Measurements from ENCODE around the gene PRR3.

The PRR3 gene

DNA sequence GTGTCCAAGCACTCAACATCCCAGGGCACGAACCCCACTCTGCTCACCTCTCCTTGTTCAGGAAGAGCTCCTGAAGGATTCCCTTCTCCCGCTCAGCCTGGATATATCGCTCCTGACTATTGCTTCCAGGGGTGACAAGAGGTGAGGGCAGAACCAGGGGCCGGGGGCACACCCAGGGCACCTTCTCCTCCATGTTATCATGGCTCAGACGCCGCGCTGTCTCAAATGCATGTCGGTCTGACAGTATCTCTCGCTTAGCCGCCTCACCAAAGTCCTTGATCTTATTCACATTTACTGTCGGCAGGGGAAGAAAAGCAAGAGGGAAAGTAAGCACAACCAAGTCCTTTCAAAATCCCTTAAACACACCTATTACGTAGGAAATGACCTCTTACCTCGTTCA, 46.9 kb downstream of the PRR3 start:
- no peak for DNase-seq (ENCODE audit: low read depth)
- H3K4me3 ChIP-seq (ENCODE audit: low read depth, low read length) = no peak overlapping the region
- TF ChIP-seq, protein P1, sequence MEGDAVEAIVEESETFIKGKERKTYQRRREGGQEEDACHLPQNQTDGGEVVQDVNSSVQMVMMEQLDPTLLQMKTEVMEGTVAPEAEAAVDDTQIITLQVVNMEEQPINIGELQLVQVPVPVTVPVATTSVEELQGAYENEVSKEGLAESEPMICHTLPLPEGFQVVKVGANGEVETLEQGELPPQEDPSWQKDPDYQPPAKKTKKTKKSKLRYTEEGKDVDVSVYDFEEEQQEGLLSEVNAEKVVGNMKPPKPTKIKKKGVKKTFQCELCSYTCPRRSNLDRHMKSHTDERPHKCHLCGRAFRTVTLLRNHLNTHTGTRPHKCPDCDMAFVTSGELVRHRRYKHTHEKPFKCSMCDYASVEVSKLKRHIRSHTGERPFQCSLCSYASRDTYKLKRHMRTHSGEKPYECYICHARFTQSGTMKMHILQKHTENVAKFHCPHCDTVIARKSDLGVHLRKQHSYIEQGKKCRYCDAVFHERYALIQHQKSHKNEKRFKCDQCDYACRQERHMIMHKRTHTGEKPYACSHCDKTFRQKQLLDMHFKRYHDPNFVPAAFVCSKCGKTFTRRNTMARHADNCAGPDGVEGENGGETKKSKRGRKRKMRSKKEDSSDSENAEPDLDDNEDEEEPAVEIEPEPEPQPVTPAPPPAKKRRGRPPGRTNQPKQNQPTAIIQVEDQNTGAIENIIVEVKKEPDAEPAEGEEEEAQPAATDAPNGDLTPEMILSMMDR (IDR thresholded peaks at IDR 0.05; ENCODE audit: control insufficient read depth, extremely low read depth, insufficient read depth) = no peak

DNA sequence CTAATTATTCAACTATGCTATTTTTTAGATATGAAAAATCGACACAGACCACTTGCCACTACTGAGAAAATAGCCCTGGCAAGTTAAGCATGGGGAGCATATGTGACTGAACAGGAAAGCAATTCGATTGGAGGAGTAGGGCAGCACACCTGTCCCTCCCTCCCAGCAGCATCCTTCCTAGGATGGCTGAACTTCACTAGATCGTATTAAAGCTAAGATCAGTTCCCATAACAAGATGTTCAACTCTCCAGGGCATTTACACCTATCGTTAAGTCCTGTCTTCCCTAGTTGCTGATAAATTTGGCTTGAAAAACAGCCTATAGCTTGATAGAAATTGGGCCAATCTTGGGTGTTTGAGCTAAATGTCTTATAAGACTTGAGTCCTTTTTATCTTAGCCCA, 53.0 kb downstream of the PRR3 start:
- no peak for DNase-seq (ENCODE audit: low read depth)
- TF ChIP-seq, protein P1 (IDR thresholded peaks at IDR 0.05; ENCODE audit: control insufficient read depth, extremely low read depth, insufficient read depth) = no peak
- H3K4me3 ChIP-seq (ENCODE audit: low read depth, low read length) = no peak overlapping the region

DNA sequence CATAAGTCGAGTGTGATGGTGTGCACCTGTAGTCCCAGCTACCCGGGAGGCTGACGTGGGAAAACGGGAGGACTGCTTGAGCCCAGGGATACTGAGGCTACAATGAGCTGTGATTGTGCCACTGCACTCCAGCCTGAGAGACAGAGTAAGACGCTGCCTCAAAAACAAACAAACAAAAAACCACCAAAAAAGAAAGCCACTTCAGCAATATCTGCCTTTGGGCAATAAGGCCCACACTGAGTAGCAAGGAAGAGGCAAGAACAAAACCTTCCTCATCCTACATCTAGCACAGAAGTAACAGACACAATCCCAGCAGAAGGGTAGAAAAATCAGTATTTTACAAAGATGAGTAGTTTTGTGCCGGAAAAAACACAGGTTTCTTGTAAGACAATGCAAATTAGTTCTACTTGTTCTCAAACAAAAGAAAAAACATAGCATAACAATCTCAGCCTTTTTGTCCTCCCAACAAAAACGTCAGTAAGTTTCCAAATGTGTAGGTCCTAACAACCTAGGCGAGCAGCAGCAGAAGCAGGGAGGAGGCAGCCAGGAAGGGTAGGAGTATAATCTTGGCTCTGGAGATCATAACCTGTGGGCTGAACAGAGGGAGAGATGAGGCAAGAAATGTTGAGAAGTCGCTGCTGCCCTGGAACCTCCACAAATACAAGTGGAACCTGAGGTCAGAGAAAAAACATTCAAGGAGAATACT, 54.2 kb downstream of the PRR3 start:
- no peak for DNase-seq (ENCODE audit: low read depth)
- TF ChIP-seq, protein P1 (IDR thresholded peaks at IDR 0.05; ENCODE audit: control insufficient read depth, extremely low read depth, insufficient read depth) = no peak
- no peak overlapping the region for H3K4me3 ChIP-seq (ENCODE audit: low read depth, low read length)

DNA sequence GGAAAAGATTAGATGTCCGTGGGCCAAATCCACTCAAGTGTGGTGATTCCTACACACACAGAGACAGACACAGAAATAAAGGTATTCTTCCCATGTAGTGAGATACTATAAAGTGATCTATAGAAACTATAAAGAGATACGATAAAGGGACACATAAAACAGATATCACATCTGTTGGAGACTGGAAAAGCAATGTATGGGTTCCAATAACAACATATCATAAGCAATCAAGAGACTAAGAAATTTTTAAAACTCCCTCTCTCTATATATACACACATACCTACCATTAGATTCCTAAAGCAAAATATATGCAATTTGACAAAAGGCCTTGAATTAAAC, 54.7 kb downstream of the PRR3 start:
- no peak for DNase-seq (ENCODE audit: low read depth)
- H3K4me3 ChIP-seq (ENCODE audit: low read depth, low read length) = no peak overlapping the region
- TF ChIP-seq, protein P1 (IDR thresholded peaks at IDR 0.05; ENCODE audit: control insufficient read depth, extremely low read depth, insufficient read depth) = no peak

DNA sequence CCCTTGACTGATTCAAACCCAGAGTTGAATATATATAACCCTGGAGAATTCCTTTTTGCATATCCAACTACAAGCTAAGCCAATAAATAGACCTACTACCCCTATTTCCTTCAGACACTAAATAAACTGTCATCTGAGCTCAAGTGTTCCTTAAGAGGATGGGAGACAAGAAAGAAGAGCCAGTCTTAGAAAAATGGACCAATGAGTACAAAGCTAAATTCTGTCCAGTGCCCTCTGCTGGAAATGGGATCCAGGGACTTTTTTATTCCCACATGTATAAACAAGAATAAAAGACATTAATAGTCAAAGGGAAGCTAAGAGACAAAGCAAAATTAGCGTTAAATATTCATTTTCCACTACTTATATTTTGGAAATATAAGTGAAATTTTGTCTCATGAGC, 55.1 kb downstream of the PRR3 start:
- H3K4me3 ChIP-seq (ENCODE audit: low read depth, low read length) = no peak overlapping the region
- TF ChIP-seq, protein P1 (IDR thresholded peaks at IDR 0.05; ENCODE audit: control insufficient read depth, extremely low read depth, insufficient read depth) = peak; percentile 32; the same call in 1 of the 2 replicates
- DNase-seq (ENCODE audit: low read depth) = no peak

DNA sequence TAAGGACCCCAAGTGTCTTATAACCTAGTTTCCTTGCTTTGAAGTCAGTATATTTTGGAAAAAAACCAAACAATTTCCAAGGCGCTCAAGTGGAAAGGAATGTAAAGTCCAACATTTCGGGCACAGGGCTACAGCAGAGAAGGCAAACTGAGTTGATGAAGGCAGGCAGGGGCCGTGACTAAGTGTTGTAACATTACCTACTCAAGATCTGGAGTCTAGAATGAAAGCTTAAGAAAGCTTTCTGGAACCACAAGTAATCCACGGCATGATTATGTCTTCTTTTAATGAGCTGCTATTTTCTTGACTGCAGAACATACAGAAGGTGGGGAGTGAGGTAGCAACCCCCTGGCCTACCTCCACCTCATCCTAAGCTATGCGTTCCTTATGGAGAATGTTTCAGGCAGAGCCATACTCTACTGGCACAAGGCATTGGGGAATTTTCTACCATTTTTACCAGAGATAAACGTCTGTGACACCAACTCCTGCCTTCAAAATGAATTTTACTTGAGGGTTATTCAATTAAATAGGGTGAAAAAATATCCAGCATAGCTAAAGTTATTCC, 55.7 kb downstream of the PRR3 start:
- no peak overlapping the region for H3K4me3 ChIP-seq (ENCODE audit: low read depth, low read length)
- TF ChIP-seq, protein P1 (IDR thresholded peaks at IDR 0.05; ENCODE audit: control insufficient read depth, extremely low read depth, insufficient read depth) = no peak
- DNase-seq (ENCODE audit: low read depth) = no peak
